GM12878 (cell line): ENCODE results near the gene CYP2S1. TPM values are rescaled to one million over a fixed set of nuclear protein-coding genes. Genes with fewer than 3 reads are reported as not detected.

Experiments used
- CUX1 ChIP-seq: IDR thresholded peaks from 2 replicates; pipeline ENCODE4 v1.6.1; 2012; ENCODE audit warnings: improper control_type of control experiment, low read depth, low read length; ENCODE audit not compliant: insufficient replicate concordance
- ELK1 ChIP-seq: IDR thresholded peaks from 2 replicates; pipeline ENCODE4 v1.6.1; 2012; ENCODE audit warnings: low read depth, low read length, improper control_type of control experiment
- IKZF1 ChIP-seq: fragments of 450-650 bp; conservative IDR thresholded peaks from 2 replicates; pipeline ENCODE4 v1.6.1; 2017; ENCODE audit warnings: antibody characterized with exemption, mild to moderate bottlenecking
- MTA2 ChIP-seq: fragments of 450-650 bp; IDR thresholded peaks from 2 replicates; pipeline ENCODE4 v1.6.1; 2016; ENCODE audit warnings: low read depth, mild to moderate bottlenecking, moderate library complexity
- REST ChIP-seq: IDR thresholded peaks from 2 replicates; pipeline ENCODE4 v1.6.1; 2012; ENCODE audit warnings: mild to moderate bottlenecking, low read depth, low read length
- SKIL ChIP-seq: fragments of 450-650 bp; IDR thresholded peaks from 2 replicates; pipeline ENCODE4 v1.6.1; 2017; ENCODE audit warnings: mild to moderate bottlenecking, low read depth, inconsistent platforms; ENCODE audit not compliant: poor library complexity, severe bottlenecking
- polyA plus RNA-seq, 11 experiments: library from polyadenylated mRNA; depleted of rRNA in 4 of 11; unstranded in 6 of 11; stranded (reverse) in 5 of 11; fragments of >200 nt; fragmentation: Nextera tagmentation in 4 of 11; fragmentation: Illumina TruSeq in 1 of 11; extraction: Ambion mirVana in 4 of 11; extraction: Trizol in 1 of 11; gene quantifications; 1 replicate in 1 of 11; 2 replicates in 10 of 11; pipeline versions ENCODE4 v1.2.1 to v1.2.3, GENCODE V29; 2011 to 2016; ENCODE audit warnings: inconsistent platforms in 2 of 11, missing spikeins in 2 of 11, low read depth in 1 of 11
- total RNA-seq, 4 experiments: library from RNA; depleted of rRNA in 3 of 4; stranded (reverse); fragments of >200 nt in 3 of 4; fragmentation: Illumina TruSeq in 1 of 4; extraction: Trizol in 1 of 4; gene quantifications; 2 replicates each; pipeline versions ENCODE4 v1.2.1 to v1.2.3, GENCODE V29; 2013 to 2021

The CYP2S1 gene
- total and polyA plus RNA-seq, 10 of the 15 experiments (the other 5 are each of a cell fraction or from before 2014, with no cell fraction given) = 0.03 to 0.28 (median 0.12) TPM; not detected in 2

GRCh38 chr19:41156207-41156606, 36.8 kb upstream of the CYP2S1 start (continued):
- no peak for TF ChIP-seq CUX1
- no peak for TF ChIP-seq ELK1
- no peak for TF ChIP-seq REST
- no peak for TF ChIP-seq SKIL
- TF ChIP-seq MTA2 = no peak
- TF ChIP-seq IKZF1 = no peak
